Aorta (tissue), 5 donors: ENCODE data around the gene TMEM53. TPM values are rescaled to one million over a fixed set of nuclear protein-coding genes. Genes with fewer than 3 reads are reported as not detected.
"Not testable (repeated sequence)": the region's sequence is repeated elsewhere in the genome, so short reads cannot be mapped to it uniquely, and the experiment has no call there.

Experiments used
- ATAC-seq: fragments of 200-7000 bp; cut with Tn5 transposase; one replicate; pipeline ENCODE4 v1.9.1; 2022; ENCODE audit warnings: moderate library complexity; ENCODE audit not compliant: low FRiP score
- DNase-seq, 2 donors: peaks; one replicate each; pipeline ENCODE4 v3.0.0-alpha.2; 2020
- H3K27ac ChIP-seq, 2 donors: one replicate each; pipeline ENCODE4 v1.5.1; 2013; ENCODE audit warnings: low read length in 2 of 2, mild to moderate bottlenecking in 2 of 2, moderate library complexity in 2 of 2, control low read depth in 1 of 2, inconsistent platforms in 1 of 2, low read depth in 1 of 2
- H3K27me3 ChIP-seq, 2 donors: one replicate each; pipeline ENCODE4 v1.6.1; 2013; ENCODE audit warnings: control low read depth in 1 of 2, low read length in 1 of 2, mild to moderate bottlenecking in 1 of 2, moderate library complexity in 1 of 2; ENCODE audit not compliant: insufficient read depth in 2 of 2, control insufficient read depth in 1 of 2
- H3K36me3 ChIP-seq, 2 donors: one replicate each; pipeline ENCODE4 v1.6.1; 2013; ENCODE audit warnings: control low read depth in 1 of 2, low read length in 1 of 2, mild to moderate bottlenecking in 1 of 2; ENCODE audit not compliant: insufficient read depth in 2 of 2, control insufficient read depth in 1 of 2
- H3K4me1 ChIP-seq, 2 donors: one replicate each; pipeline ENCODE4 v1.6.1; 2013; ENCODE audit warnings: low read length in 2 of 2, control low read depth in 1 of 2, mild to moderate bottlenecking in 1 of 2, moderate library complexity in 1 of 2; ENCODE audit not compliant: insufficient read depth in 2 of 2, control insufficient read depth in 1 of 2
- H3K4me3 ChIP-seq, 2 donors: one replicate each; pipeline ENCODE4 v1.5.1; 2013; ENCODE audit warnings: low read length in 2 of 2, control low read depth in 1 of 2, mild to moderate bottlenecking in 1 of 2
- H3K9me3 ChIP-seq: one replicate; pipeline ENCODE4 v1.6.1; 2013; ENCODE audit warnings: mild to moderate bottlenecking, low read length; ENCODE audit not compliant: control insufficient read depth
- WGBS, 2 donors: extraction: QIAGEN DNeasy Blood & Tissue Kit; methylation state at CpG; one replicate each; pipeline ENCODE4 v1.1.7; 2013; 5-methylcytosine and 5-hydroxymethylcytosine counted together
- intact Hi-C, 2 donors: fragments of 100-400 bp; cut with DNase I; formaldehyde crosslinking; loops; one replicate each; pipeline versions ENCODE4 v1.14.2 to v1.15.0; 2022
- polyA plus RNA-seq, 2 donors: library from polyadenylated mRNA; stranded (reverse); fragments of 200-250 nt; gene quantifications; one replicate each; pipeline ENCODE4 v1.2.3, GENCODE V29; 2013
- total RNA-seq, 2 donors: library from RNA; stranded (reverse); fragmentation: NEBNext Ultra II Directional; extraction: Animal tissue kit (Norgen Biotek cat#: 25700); gene quantifications; one replicate each; pipeline ENCODE4 v1.2.1, GENCODE V29; 2021
- donor health status: healthy with polysubstance abuse.
- donor health status: Bipolar disorder and iron deficiency.
- donor health status: DM: no; HTN: no; CAD: no.
- donor health status: DM: no; HTN: no; CAD: no.
- donor health status: DM: yes; HTN: yes; CAD: no.

The TMEM53 gene
- total and polyA plus RNA-seq, 4 donors = 5.4 to 9.9 (median 7.5) TPM

DNA sequence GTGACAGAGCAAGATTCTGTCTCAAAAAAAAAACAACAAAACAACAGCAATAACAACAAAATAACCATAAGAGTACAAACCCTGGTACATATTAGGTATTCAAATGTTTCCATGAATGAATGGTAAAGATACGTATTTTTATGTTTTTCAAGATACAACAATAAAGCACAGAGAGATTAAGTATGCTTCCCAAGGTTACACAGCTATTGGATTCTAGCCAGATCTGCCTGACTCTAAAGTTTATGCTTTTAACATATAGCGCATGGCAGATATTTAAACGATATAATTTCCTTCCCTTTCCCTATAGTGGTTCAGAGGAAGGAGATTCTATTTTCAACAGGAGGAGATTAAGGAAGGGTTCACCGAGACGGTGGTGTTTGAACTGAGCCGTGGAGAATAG is 31.2 kb upstream of the TMEM53 start:
- no peak overlapping the region for H3K27ac ChIP-seq
- no peaks in the 10 kb centered on the region for H3K36me3 ChIP-seq
- DNase-seq (no peak), ATAC-seq (no peak)
- intact Hi-C loops = no loop called here
- no peak overlapping the region for H3K4me3 ChIP-seq
- peaks cover 0 to 2% of the 10 kb centered on the region in 2 donors for H3K27me3 ChIP-seq
- H3K9me3 ChIP-seq = no peaks in the 10 kb centered on the region
- H3K4me1 ChIP-seq = no peaks in the 10 kb centered on the region
- 85 to 87% methylated on average over 6 of the region's 6 CpGs for WGBS, 2 donors

DNA sequence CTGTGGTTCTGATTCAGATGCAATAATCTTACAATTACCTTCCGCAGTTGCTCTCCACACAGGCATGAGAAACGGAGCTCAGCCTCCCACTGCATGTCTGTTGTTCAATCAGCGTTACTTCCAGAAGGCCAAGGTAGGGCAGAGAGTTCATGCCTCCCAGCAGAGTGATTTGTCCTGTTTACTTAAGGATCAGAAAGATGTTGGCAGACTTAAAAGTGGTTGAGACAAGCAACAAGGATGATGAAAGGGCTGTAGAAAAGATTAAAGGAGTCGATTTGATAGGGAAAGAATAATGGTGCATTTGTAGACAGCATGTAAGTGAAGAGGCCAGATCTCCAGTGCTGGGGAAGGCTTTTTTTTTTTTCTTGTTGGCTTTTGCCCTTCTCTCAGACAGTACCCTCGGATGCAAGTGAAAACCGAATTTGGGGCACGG is 26.9 kb upstream of the TMEM53 start:
- H3K9me3 ChIP-seq = no peaks in the 10 kb centered on the region
- no peaks in the 10 kb centered on the region for H3K36me3 ChIP-seq
- H3K4me1 ChIP-seq = no peaks in the 10 kb centered on the region
- no peak overlapping the region for H3K27ac ChIP-seq
- no peak for DNase-seq
- no peaks in the 10 kb centered on the region for H3K27me3 ChIP-seq
- H3K4me3 ChIP-seq = no peak overlapping the region
- intact Hi-C loops = no loop called here
- ATAC-seq = no peak
- 79 to 81% methylated on average over 7 of the region's 7 CpGs for WGBS, 2 donors

DNA sequence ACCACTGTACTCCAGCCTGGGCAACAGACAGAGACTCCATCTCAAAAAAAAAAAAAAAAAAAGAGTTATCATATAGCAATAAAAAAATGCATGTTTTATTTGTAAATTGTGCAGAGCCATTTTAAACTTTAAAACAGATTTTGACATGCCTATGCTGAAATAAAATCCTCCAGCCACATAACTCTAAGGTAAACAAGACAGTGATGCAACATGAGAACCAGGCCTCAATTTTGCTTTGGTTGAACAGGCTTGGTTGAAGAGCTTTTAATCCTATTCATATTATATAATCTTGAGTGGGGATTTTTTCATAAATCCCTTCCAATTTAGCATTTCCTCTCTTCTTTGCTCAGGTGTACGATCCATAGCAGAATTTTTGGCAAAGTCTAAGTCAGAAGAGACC is 26.3 kb upstream of the TMEM53 start:
- DNase-seq (no peak), ATAC-seq (no peak)
- Histone ChIP-seq H3K27me3 (no peaks in the 10 kb centered on the region), H3K9me3 (no peaks in the 10 kb centered on the region), H3K36me3 (no peaks in the 10 kb centered on the region), H3K4me1 (no peaks in the 10 kb centered on the region), H3K4me3 (no peak overlapping the region), H3K27ac (no peak overlapping the region)
- intact Hi-C loops = no loop called here
- WGBS, 2 donors = 89 to 93% methylated on average over 1 of the region's 1 CpG

DNA sequence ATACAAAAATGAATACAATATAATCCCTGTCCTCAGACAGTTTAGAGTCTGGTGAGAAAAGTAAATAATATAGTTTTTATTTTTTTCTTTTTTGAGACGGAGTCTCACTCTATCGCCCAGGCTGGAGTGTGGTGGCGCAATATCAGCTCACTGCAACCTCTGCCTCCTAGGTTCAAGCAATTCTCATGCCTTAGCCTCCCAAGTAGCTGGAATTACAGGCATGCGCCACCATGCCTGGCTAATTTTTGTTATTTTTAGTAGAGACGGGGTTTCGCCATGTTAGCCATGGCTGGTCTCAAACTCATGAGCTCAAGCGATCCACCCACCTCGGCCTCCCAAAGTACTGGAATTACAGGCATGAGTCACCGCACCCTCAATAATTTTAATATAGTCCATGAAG is 25.1 kb upstream of the TMEM53 start:
- H3K4me3 ChIP-seq, H3K27ac ChIP-seq, DNase-seq, H3K9me3 ChIP-seq, H3K4me1 ChIP-seq, H3K36me3 ChIP-seq, H3K27me3 ChIP-seq, ATAC-seq, intact Hi-C loops: not testable (repeated sequence)
- 90 to 97% methylated on average over 9 of the region's 9 CpGs for WGBS, 2 donors

DNA sequence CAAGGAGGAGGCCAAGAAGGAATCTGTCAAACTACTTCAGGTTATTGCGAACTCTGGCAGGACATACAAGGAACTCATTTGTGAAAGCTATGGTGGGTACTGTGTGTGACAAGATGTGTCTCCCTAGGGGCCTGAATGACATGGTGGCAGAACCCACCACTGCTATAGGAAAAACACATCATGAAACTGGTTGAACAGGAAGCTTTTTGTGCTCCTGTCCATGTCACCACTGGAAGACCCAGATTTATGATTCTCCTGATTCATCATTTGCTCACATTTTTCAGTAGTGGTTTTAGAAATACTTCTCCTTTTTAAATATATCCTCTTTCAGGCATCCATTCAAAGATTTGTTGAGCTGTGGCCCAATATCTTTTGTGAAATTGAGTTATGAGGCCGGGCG is 23.9 kb upstream of the TMEM53 start:
- DNase-seq (no peak), ATAC-seq (no peak)
- Histone ChIP-seq H3K36me3 (no peaks in the 10 kb centered on the region), H3K4me3 (no peak overlapping the region), H3K4me1 (no peaks in the 10 kb centered on the region), H3K27me3 (no peaks in the 10 kb centered on the region), H3K9me3 (no peaks in the 10 kb centered on the region), H3K27ac (no peak overlapping the region)
- intact Hi-C loops = no loop called here
- 95 to 96% methylated on average over 3 of the region's 3 CpGs for WGBS, 2 donors

DNA sequence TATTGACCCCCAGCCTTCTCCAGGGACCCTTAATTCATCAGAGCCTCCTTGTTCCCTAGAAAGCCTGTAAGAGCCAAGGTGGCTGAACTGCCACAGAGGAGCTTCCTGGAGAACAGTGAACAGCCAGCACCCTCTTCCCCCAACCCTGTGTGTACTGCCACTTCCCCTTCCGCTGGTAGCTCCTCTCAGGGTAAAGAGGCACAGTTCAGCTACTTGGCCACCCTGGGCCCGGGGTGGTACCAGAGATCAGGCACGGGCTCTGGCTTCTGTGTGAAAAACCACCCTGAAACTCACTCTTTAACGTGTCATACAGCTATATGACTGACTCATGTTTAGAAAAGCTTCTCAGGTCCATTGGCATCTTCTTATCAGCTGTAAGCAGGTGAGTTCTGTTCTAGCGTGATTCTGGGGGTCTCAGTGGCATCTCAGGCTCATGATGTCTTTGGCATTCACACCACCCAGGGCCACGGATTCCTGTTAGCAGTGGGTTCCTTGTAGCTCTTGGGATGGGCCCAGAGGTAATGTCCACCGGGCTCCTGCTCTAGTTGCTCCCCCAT is 22.6 kb upstream of the TMEM53 start:
- H3K4me1 ChIP-seq = no peaks in the 10 kb centered on the region
- H3K4me3 ChIP-seq = no peak overlapping the region
- H3K9me3 ChIP-seq = no peaks in the 10 kb centered on the region
- WGBS, 2 donors = 73 to 75% methylated on average over 7 of the region's 7 CpGs
- ATAC-seq (no peak), DNase-seq (no peak)
- intact Hi-C loops = no loop called here
- H3K36me3 ChIP-seq = no peaks in the 10 kb centered on the region
- no peaks in the 10 kb centered on the region for H3K27me3 ChIP-seq
- no peak overlapping the region for H3K27ac ChIP-seq

DNA sequence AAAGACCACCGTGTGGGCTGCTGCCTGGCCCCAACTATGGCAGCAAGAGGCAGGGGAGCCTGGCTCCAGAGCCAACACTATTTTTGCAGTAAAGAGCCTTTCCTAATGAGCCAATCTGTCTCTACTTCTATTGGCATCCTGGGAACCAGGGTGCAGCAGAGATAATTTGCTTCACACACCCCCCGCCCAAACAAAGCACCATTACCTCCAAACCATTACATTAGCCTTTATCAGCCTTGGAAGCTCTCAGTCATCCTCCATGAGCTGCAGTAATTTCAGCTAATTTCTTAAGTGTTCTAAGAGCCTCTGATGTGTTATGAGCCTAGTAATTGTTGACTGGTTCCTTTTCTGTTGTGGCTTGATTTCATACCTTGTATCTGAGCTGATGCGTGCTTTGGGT is 21.8 kb upstream of the TMEM53 start:
- no peaks in the 10 kb centered on the region for H3K36me3 ChIP-seq
- H3K27ac ChIP-seq = no peak overlapping the region
- no peaks in the 10 kb centered on the region for H3K4me1 ChIP-seq
- ATAC-seq = no peak
- WGBS, 2 donors = 87 to 89% methylated on average over 3 of the region's 3 CpGs
- intact Hi-C loops = no loop called here
- no peak overlapping the region for H3K4me3 ChIP-seq
- H3K27me3 ChIP-seq = no peaks in the 10 kb centered on the region
- H3K9me3 ChIP-seq = no peaks in the 10 kb centered on the region
- no peak for DNase-seq

DNA sequence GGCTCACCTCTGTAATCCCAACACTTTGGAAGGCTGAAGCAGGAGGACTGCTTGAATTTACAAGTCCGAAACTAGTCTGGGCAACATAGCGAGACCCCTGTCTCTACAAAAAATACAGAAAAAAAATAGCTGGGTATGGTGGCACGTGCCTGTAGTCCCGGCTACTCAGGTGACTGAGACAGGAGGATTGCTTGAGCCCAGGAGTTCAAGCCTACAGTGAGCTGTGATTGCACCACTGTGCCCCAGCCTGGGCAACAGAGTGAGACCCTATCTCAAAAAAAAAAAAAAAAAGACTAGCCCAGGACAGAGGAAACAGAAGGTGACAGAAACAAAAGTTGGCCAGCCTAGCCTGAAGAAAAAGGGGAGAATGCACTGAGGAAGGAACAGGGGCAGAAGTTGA is 21.4 kb upstream of the TMEM53 start:
- H3K4me3 ChIP-seq = no peak overlapping the region
- intact Hi-C loops = no loop called here
- ATAC-seq = no peak
- H3K9me3 ChIP-seq = no peaks in the 10 kb centered on the region
- no peak overlapping the region for H3K27ac ChIP-seq
- no peak for DNase-seq
- no peaks in the 10 kb centered on the region for H3K4me1 ChIP-seq
- 90 to 96% methylated on average over 4 of the region's 4 CpGs for WGBS, 2 donors
- H3K27me3 ChIP-seq = no peaks in the 10 kb centered on the region
- H3K36me3 ChIP-seq = no peaks in the 10 kb centered on the region

DNA sequence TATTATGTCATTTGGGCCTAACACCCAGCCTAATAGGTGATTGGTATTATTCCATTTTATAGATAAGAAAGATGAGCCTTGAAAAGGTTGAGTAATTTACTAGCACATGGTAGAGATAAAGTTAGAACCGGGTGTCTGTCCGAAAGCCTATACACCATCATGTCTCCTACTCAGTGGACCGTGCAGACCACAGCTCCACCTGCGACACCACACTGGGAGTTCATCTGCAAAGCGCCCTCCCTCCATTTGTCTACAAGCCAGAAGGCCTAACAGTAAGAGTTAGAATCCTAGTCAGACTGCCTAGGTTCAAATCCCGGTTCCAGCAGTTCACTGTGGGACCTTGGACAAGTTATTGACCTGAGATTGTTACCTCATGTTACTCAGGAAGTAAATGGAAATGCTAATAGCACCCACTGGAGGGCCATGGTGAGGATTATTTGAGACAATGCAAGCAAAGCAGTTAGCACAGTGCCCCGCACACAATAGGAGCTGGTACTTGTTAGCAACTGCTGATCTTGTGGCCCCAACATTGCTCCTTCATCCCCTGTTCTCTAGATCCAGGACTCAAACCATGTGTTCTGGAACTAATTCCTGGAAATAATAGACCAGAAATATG is 20.7 kb upstream of the TMEM53 start:
- no peaks in the 10 kb centered on the region for H3K36me3 ChIP-seq
- ATAC-seq (no peak), DNase-seq (no peak)
- intact Hi-C loops = no loop called here
- H3K9me3 ChIP-seq = no peaks in the 10 kb centered on the region
- no peaks in the 10 kb centered on the region for H3K4me1 ChIP-seq
- H3K4me3 ChIP-seq = no peak overlapping the region
- H3K27me3 ChIP-seq = no peaks in the 10 kb centered on the region
- H3K27ac ChIP-seq = no peak overlapping the region
- WGBS, 2 donors = 95 to 96% methylated on average over 7 of the region's 7 CpGs
